ENCODE measurements around the gene CSAD.
"Not testable (repeated sequence)": the region's sequence is repeated elsewhere in the genome, so short reads cannot be mapped to it uniquely, and the experiment has no call there.

The CSAD gene

DNA sequence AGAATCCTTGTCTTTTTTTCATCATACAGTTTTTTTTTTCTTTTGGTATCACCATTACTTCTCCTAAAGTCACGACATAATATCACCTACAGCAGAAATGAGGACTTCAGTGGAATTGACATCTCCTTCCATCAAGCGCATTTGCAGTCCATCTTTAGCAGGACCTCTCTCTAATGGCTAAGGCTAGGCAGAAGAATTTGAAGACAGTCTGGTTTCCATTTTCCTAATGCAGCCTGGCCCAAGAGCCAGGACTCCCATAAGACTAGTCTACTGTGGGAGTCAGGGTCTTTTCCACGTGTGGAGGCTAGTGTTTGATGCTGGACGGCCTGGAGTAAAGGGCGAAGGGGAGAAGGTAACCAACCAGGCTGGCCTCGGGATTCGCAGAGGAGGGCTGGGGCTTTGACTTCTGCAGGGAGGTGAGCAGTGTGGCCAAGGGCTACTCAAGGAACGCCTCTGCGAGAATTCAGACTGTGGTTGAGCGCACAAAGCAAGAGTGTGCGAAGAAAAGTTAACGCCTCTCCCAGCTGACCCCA, 972 bp downstream of the CSAD start:
- no peak for DNase-seq (ENCODE audit: low read depth)

DNA sequence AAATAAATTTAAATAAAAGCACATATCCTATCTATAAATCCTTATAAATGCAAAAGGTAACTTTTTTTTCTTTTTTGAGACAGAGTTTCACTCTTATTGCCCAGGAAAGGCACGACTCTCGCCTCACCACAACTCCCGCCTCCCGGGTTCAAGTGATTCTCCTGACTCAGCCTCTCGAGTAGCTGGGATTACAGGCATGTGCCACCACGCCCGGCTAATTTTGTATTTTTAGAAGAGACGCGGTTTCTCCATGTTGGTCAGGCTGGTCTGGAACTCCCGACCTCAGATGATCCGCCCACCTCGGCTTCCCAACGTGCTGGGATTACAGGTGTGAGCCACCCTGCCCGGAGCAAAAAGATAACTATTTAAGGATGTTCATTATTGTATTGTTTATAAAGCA, 1.9 kb downstream of the CSAD start:
- not testable (repeated sequence) for DNase-seq (ENCODE audit: low read depth)

DNA sequence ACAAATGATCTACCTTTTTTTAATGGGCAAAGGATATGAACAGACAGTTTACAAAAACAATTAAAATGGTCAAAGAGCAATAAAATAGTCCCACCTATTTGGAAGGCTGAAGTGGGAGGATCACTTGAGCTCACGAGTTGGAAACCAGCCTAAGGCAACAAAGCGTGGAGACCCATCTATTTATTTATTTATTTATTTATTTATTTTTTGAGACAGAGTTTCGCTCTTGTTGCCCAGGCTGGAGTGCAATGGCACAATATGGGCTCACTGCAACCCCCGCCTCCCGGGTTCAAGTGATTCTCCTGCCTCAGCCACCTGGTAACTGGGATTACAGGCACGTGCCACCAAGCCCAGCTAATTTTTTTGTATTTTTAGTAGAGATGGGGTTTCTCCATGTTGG, 3.3 kb downstream of the CSAD start:
- DNase-seq (ENCODE audit: low read depth): not testable (repeated sequence)

DNA sequence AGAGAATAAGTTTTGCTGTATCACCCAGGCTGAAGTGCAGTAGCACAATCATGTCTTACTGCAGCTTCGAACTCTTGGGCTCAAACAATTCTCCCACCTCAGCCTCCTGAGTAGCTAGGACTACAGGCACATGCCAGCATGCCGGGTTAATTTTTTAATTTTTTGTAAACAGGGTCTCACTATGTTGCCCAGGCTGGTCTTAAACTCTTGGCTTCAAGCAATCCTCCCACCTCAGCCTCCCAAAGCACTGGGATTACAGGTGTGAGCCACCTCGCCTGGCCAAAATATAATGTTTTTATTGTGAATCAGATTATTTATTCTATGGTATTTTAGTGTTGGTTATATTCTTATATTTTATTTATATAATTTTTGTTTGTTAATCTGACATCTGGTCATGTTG, 4.0 kb downstream of the CSAD start:
- no peak for DNase-seq (ENCODE audit: low read depth)

DNA sequence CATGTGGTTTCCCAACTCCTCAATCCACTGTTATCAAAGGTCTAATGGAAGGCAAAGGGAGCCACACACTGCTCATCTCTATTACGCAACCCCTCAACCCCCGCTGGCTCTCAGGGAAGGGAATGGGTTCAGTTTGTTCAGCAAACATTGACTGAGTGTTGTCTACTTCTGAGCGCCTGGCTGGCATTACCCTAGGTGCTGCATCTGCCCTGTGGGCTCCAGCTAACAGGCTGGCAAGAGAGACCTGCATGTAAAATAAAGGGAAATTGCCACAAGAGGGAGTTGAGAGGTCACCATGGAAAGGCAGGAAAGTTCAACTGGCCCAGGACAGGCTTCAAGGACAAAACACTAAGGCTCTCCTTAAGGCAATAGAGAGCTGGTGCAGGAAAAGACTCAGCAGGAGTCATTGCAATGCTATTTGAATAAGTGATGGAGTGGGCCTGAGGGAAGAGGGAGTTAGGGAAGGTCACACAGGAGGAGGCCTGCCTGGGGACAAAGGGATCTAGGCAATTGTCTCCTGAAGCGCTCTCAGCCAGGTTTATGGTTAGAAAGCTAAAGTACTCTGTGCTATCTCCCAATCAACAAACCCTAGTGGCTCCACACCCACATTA, 5.7 kb downstream of the CSAD start:
- peak; percentile 80 for DNase-seq (ENCODE audit: low read depth)

DNA sequence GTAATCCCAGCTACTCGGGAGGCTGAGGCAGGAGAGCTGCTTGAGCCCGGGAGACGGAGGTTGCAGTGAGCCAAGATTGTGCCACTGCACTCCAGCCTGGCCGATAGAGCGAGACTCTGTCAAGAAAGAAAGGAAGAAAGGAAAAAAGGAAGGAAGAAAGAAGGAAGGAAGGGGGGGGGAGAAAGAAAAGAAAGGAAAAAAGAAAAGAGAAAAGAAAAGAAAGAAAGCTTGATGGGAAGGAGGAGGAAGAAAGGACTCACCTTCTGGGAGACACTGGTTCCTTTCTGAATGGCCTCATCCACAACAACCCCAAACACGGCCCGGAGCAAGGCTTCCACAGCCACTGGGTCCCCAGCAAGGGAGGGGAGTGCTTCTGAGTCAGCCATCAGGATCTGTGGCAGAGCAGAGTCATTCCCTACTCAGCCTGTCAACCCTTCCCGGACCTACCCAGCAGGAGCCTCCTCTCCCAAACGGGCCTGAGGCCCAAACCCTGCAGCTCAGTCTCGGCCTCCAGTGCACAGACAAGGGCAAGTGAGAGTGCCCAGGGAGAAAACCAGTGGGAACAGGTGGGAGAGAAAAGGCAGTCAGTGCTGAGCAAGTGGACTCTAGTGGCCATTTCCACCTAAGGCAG, 7.5 kb downstream of the CSAD start:
- peak; percentile 82 for DNase-seq (ENCODE audit: low read depth)

DNA sequence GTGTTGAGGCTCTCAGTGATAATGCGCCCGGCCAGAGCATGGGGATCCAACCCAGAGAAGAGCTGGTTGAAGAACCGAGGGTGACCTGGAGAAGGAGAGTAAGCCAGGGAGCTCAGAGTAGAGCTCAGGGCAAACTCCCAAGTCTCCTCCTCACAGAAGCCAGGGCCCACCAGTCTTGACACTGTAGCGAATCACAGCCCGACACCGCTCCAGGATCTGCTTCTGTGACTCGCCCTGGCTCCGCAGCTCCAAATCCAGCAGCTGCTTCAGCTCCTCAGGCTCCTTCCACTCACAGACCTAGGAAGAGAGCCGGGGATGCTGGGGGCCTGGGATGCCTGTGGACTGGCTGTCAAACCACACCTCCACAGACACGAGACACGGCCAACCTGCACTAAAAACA, 8.4 kb downstream of the CSAD start:
- peak; percentile 73 for DNase-seq (ENCODE audit: low read depth)

DNA sequence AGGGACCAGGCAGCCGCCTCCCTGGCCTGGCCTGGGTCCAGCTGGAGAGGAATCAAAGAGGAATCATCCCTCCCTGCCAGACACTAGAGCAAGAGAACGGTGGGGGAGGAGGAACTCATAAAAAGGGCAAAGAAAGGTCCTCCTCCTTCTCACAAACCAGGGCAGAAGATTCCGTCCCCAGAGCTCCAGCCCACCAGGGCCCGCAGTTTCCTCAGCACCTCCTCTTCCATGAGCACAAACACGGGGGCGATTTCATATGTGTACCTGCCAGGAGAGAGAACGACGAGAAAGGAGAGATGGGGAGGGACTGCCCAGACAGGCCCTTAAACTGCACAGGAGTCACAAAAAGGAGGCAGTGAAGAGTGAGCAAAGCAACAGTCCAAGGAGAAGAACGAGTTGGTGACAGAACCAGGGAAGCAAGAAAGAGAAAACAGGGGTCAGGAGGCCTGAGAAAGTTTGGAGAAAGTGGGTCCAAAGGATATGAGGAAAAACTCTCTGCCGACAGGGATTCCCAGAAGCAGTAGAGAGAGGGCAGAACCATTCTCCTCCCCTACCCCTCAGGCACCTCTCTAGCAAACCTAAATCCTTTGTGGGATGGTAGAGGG, 8.9 kb downstream of the CSAD start:
- no peak for DNase-seq (ENCODE audit: low read depth)

DNA sequence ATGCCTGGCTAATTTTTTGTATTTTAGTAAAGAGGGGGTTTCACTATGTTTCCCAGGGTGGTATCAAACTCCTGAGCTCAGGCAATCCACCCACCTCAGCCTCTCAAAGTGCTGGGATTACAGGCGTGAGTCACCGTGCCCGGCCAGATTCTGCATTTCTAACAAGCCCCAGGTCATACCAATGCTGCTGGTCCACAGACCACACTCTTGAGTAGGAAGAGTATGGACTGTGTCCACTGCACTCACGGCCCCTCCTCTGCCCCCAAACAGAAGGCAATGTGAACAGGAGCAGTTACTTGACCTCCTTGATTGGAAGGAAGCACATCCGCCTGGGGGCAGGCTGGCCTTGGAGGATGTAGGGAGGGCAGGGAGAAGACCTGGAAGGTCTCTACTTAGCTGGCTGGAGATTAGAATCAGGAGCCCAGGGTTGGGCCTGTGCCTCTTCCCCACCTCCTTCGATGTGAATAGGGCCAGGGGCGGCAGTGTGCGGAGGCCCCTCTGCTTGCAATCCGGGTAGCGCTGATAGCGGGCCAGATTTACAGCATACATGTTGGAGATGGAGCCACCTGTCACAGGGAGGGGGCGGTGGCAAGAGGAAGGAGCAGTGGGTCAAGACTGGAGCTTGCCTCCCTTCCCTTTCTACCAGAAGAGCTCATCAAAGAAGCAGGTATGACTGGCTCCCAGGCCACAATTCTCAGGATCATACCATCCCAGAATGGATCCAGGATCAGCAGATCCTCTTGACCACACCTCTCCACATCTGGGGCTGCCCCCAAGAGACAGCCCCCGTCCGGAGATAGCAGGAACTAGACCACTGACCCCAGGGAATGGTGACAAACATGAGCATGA, 9.6 kb downstream of the CSAD start:
- DNase-seq (ENCODE audit: low read depth): peak; percentile 34

DNA sequence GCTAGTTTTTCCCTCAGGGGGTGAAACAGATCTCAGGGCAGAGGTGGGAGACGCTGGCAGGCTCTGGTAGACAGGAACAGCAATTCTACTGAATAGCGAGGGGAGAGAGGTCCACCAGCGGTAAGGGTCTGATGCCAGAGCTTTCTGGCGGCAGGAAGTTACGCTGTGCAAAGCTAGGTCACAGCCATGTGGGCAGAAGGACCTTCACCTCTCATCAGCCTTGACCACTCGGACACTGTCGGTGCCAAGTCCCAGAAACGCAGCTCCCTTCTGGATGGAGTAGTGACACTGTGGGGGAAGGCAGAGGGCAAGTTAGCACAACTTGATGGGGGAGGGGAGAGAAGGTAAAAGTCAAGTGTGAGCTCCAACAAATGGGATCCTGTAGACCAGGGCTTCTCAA, 10.5 kb downstream of the CSAD start:
- no peak for DNase-seq (ENCODE audit: low read depth)

DNA sequence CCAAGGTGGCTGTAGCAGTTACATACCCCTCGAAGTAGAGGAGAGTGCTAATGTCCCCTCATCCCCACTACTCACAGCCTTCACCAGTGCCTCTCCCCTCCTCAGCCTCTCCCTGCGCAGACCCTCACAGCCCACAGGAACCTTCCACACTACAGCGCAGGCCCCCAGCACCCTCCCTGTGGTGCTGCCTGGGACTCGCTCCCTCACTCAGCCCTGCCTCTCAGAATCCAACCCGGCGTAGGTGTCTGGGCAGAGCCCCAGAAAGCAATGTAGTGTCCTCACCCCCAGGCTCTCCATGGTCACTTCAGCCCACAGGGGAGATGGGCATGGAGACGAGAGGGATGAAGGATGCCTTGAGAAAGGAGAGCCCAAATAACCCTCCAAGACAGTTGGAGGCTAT, 11.1 kb downstream of the CSAD start:
- DNase-seq (ENCODE audit: low read depth): no peak

DNA sequence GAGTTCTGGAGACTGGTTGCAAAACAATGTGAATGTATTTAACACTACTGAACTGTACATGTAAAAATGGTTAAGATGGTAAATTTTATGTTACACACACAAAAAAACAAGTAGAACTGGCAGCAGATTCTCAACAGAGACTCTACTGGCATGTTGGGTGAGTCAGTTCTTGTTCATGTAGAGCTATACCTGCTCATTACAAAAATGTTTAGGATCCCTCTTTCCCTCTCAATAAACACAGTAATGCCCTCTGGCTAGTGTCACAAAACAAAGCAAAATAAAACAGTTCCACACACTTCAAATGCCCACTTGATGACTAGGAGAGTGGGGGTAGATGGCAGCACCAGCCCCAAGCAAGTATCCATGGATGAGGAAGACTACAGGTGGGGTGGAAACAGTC, 13.9 kb downstream of the CSAD start:
- no peak for DNase-seq (ENCODE audit: low read depth)

DNA sequence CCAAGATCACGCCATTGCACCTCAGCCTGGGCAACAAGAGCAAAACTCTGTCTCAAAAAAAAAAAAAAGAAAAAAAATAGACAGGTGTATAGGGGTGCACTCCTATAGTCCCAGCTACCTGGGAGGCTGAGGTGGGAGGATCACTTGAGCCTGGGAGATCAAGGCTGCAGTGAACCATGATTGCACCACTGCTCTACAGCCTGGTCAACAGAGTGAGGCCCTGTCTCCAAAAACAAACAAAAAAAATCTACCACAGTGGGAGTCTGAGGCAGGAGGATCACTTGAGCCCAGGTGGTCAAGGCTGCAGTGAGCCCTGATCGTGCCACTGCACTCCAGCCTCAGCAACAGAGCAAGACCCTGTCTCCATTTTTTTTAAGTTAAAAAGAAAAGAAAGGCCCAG, 17.7 kb downstream of the CSAD start:
- not testable (repeated sequence) for DNase-seq (ENCODE audit: low read depth)

DNA sequence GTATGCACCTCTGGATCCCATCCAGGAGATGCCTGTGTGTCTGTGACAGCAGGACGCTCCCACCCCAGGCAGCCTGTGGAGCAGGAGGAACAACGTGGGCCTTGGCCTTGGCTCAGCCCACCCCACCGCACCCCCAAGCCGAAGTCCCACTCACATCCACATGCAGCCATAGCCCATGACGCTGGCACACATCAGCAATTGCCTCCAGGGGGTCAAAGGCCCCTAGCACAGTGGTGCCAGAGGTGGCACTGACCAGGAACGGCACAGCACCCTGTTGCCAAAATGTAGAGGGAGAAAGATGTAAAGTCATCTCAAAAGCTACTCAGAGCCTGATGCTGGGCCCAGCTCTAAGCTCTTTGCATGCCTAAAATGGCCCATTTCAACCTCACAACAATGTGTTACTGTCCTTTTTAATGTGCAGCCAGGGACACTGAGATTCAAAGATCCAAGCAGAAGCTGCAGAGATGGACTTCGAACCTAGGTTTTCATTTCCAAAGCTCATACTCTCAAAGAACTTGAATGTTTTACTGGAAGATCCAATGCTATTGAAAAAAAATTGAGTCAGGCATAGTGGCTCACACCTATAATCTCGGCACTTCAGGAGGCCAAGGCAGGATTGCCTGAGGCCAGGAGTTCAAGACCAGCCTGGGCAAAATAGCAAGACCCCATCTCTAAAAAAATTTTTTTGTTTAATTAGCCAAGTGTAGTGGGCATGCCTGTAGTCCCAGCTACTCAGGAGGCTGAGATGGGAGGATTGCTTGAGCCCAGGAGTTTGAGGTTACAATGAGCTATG, 19.4 kb downstream of the CSAD start:
- no peak for DNase-seq (ENCODE audit: low read depth)

DNA sequence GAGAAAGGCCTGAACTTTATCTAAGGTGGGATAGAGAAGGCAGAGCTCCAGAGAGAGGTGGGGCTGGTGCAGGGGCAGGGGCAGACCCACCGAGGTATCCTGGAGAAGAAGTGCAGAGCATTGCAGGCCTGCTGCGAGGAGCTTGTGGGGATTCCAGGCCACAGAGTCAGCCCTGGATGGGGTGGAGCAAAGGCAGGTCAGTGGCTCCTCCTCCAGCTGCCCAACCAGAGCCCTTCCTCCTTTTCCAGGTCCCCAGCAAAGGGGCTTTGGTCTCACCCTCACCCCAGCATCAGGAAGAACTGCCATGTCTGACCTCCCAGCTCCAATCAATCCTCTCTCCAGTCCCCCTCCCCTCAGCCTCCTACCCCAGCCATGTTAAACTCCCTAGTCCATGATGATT, 20.1 kb downstream of the CSAD start:
- no peak for DNase-seq (ENCODE audit: low read depth)

DNA sequence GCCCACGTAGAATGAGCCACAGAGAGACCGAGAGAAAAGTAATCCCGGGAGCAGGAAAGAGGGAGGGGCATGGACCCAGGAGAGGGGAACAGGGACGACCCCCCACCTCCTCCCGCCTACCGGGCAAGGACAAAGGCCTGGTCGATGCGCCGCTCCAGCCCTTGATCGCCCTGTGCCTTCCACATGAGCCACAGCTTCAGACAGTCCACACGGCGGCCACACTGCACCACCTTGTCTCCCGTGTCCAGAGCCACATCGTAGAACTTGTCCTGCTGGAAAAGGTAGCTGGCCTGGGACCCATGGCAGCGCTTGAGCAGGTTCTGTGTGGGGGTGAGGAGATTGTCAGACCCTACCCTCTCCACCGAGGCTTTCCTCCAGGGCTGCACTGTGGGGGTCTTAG, 20.7 kb downstream of the CSAD start:
- DNase-seq (ENCODE audit: low read depth): no peak

DNA sequence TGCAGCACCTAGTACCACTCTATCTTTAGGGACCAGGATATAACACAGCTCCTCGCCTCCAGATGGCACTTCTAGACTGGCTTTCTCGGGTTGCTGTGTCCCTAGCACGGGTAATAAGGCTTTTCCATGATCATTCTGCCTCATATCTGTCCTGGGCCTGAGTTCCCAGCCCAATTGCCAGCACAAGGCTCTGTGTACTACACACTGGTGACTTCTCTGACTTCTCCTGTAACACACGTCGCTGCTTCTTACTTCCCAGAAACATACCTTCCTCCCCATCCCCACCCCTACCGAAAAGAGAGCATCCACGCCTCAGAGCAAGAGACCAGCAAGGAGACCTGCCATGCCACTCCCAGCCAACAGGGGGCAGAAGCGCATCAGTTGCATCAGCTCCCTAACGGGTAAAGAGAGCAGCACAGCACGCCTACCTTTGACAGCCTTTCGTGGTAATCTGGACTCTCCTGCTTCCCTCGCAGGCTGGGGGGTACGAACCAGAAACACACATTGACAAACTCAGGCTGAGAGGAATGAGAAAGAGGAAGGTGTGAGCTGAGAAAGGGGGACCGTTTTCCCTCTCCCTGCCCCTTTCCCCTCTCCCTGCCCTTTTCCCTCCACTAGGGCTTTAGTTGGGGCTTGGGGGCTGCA, 21.4 kb downstream of the CSAD start:
- DNase-seq (ENCODE audit: low read depth): peak; percentile 83

DNA sequence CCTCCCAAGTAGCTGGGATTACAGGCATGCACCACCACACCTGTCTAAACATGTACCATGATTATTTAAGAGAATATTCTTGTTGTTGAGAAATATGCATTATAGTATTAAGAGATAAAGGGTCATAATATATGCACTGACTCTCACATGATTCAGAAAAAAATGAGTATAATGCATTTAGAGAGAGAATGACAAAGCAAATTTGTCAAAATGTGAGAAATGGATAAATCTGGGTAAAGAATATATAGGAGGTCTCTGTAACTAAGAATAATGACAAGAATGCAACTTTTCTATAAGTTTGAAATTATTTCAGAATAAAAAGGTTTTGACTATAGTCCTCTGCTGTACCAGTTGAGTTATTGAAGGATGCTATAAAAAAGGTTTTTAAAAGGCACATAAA, 28.3 kb downstream of the CSAD start:
- no peak for DNase-seq (ENCODE audit: low read depth)

DNA sequence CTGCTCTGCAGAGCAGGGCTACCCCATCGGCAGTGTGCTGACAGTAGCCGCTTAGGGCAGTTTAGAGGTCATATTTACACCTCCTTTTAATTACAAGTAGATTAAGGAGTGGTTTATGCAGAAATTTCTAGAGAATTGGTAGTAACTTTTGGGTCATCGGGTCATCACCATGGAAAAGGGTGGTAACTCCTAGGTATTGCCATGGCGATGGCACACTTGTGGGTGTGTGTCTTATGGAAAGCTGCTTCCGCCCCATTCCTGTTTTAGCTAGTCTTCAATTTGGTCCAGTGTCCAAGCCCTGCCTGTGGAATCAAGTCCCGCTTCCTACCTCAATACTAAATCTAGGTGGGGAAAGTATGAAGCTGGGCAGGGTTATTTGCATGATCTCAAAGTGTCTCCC, 29.7 kb downstream of the CSAD start:
- DNase-seq (ENCODE audit: low read depth): no peak

DNA sequence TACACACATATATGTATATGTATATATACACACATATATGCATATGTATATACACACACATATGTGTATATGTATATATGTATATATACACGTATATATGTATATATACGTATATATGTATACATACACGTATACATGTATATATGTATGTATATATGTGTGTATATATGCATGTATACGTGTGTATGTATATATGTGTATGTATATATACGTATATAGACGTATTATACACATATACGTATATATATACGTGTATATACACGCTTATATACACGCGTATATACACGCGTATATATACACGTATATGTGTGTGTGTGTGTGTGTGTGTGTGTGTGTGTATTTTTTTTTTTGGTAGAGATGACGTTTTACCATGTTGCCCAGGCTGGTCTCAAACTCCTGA, 33.1 kb downstream of the CSAD start:
- DNase-seq (ENCODE audit: low read depth): no peak

DNA sequence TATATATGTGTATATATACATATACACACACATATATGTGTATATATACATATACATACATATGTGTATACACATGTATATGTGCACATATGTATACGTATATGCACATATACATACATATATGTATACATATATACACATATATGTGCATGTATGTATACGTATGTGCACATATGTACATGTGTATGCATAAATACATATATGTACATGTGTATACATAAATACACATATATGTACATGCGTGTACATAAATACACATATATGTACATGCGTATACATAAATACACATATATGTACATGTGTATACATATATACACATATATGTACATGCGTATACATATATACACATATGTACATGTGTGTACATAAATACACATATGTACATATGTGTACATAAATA, 33.5 kb downstream of the CSAD start:
- no peak for DNase-seq (ENCODE audit: low read depth)

Data from ELR (cell line).